Measurements from ENCODE around the gene STXBP2.

Gene STXBP2

GRCh38 chr19:7690779-7691258 lies 53.9 kb downstream of the STXBP2 start:
- DNase-seq (ENCODE audit: low spot score): no peak
- no peak for TF ChIP-seq CTCF (IDR thresholded peaks at IDR 0.05; ENCODE audit: extremely low read depth, missing control alignments)

GRCh38 chr19:7691497-7691896 lies 54.6 kb downstream of the STXBP2 start:
- no peak for DNase-seq (ENCODE audit: low spot score)
- TF ChIP-seq CTCF (IDR thresholded peaks at IDR 0.05; ENCODE audit: extremely low read depth, missing control alignments): no peak

GRCh38 chr19:7692417-7693088 lies 55.6 kb downstream of the STXBP2 start:
- DNase-seq (ENCODE audit: low spot score): no peak
- no peak for TF ChIP-seq CTCF (IDR thresholded peaks at IDR 0.05; ENCODE audit: extremely low read depth, missing control alignments)

GRCh38 chr19:7694499-7694898 lies 57.6 kb downstream of the STXBP2 start:
- no peak for TF ChIP-seq CTCF (IDR thresholded peaks at IDR 0.05; ENCODE audit: extremely low read depth, missing control alignments)
- no peak for DNase-seq (ENCODE audit: low spot score)
